Measurements from ENCODE around the gene PHC3.

DNA sequence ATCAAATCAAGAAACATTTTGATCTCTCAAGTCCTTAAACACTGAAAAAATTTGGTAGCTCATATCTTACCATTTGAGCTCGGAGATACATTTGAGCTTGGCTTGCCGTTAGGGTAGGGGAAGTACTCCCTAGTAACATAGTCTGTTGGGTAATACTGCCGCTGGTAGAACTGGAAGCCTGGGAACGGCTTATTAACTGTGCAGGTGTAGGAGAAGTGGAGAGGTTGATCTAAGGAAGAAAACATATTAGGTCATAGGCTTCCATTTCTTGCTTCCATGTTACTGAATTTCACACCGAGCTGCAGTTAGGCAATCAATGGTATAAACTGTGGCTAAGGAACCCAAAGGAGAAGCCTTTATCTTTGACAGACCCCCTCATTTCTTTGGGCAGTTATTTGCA, 32.5 kb downstream of the PHC3 start:
- TF ChIP-seq, protein P1, sequence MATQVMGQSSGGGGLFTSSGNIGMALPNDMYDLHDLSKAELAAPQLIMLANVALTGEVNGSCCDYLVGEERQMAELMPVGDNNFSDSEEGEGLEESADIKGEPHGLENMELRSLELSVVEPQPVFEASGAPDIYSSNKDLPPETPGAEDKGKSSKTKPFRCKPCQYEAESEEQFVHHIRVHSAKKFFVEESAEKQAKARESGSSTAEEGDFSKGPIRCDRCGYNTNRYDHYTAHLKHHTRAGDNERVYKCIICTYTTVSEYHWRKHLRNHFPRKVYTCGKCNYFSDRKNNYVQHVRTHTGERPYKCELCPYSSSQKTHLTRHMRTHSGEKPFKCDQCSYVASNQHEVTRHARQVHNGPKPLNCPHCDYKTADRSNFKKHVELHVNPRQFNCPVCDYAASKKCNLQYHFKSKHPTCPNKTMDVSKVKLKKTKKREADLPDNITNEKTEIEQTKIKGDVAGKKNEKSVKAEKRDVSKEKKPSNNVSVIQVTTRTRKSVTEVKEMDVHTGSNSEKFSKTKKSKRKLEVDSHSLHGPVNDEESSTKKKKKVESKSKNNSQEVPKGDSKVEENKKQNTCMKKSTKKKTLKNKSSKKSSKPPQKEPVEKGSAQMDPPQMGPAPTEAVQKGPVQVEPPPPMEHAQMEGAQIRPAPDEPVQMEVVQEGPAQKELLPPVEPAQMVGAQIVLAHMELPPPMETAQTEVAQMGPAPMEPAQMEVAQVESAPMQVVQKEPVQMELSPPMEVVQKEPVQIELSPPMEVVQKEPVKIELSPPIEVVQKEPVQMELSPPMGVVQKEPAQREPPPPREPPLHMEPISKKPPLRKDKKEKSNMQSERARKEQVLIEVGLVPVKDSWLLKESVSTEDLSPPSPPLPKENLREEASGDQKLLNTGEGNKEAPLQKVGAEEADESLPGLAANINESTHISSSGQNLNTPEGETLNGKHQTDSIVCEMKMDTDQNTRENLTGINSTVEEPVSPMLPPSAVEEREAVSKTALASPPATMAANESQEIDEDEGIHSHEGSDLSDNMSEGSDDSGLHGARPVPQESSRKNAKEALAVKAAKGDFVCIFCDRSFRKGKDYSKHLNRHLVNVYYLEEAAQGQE (IDR thresholded peaks at IDR 0.05; ENCODE audit: insufficient read depth in 1 of 2, low read depth in 2 of 2, low read length in 2 of 2), result no peak
- TF ChIP-seq POLR2AphosphoS5 (IDR thresholded peaks at IDR 0.05; ENCODE audit: low read depth, low read length), result no peak
- TF ChIP-seq TAF1 (IDR thresholded peaks at IDR 0.05; ENCODE audit: borderline replicate concordance, insufficient read depth, low read length), result no peak
